Fibroblast of lung (primary cell): ENCODE results near the gene ZPR1. TPM values are rescaled to one million over a fixed set of nuclear protein-coding genes. Genes with fewer than 3 reads are reported as not detected.

ENCODE experiments used
- DNase-seq, 2 donors: peaks; one replicate each; pipeline versions ENCODE4 v3.0.0 to v3.0.0-alpha.2; 2010; ENCODE audit warnings: low read depth in 2 of 2
- H2AFZ ChIP-seq: 2 replicates; pipeline ENCODE4 v1.5.1; 2012; ENCODE audit warnings: low read length, control low read depth, inconsistent platforms
- H3K27ac ChIP-seq: 2 replicates; pipeline ENCODE4 v1.5.1; 2011; ENCODE audit warnings: low read length, control low read depth; ENCODE audit not compliant: insufficient read depth
- H3K27me3 ChIP-seq: 2 replicates; pipeline ENCODE4 v1.5.1; 2011; ENCODE audit warnings: mild to moderate bottlenecking, low read length; ENCODE audit not compliant: control insufficient read depth, insufficient read depth
- H3K36me3 ChIP-seq: 2 replicates; pipeline ENCODE4 v1.5.1; 2011; ENCODE audit warnings: low read length; ENCODE audit not compliant: control insufficient read depth, insufficient read depth
- H3K4me1 ChIP-seq: 2 replicates; pipeline ENCODE4 v1.5.1; 2011; ENCODE audit warnings: low read length; ENCODE audit not compliant: control insufficient read depth, insufficient read depth; ENCODE audit errors: extremely low read depth
- H3K4me2 ChIP-seq: 2 replicates; pipeline ENCODE4 v1.5.1; 2011; ENCODE audit warnings: low read length, control low read depth; ENCODE audit not compliant: insufficient read depth; ENCODE audit errors: extremely low read depth
- H3K4me3 ChIP-seq, 4 experiments: fragments of 200-600 bp in 1 of 4; sonication (generic) in 1 of 4; replicated peaks in 1 of 4; 2 replicates each; pipeline ENCODE4 v1.5.1; 2011 to 2016; ENCODE audit warnings: low read length in 4 of 4, low read depth in 3 of 4, mild to moderate bottlenecking in 3 of 4, control low read depth in 2 of 4, inconsistent platforms in 1 of 4, mixed read lengths in 1 of 4; ENCODE audit not compliant: insufficient read depth in 1 of 4; ENCODE audit errors: control extremely low read depth in 1 of 4
- H3K79me2 ChIP-seq: 2 replicates; pipeline ENCODE4 v1.5.1; 2012; ENCODE audit warnings: mild to moderate bottlenecking, low read length, inconsistent platforms; ENCODE audit not compliant: control insufficient read depth, insufficient read depth
- H3K9ac ChIP-seq: 2 replicates; pipeline ENCODE4 v1.5.1; 2011; ENCODE audit warnings: mild to moderate bottlenecking, low read length, control low read depth; ENCODE audit not compliant: insufficient read depth
- H3K9me3 ChIP-seq: 2 replicates; pipeline ENCODE4 v1.5.1; 2012; ENCODE audit warnings: low read depth, low read length; ENCODE audit not compliant: control insufficient read depth, insufficient read depth
- H4K20me1 ChIP-seq: 2 replicates; pipeline ENCODE4 v1.5.1; 2011; ENCODE audit warnings: low read length; ENCODE audit not compliant: control insufficient read depth, insufficient read depth; ENCODE audit errors: extremely low read depth
- CTCF ChIP-seq, 2 donors: IDR thresholded peaks in 1 of 2; conservative IDR thresholded peaks in 1 of 2; 1 replicate in 1 of 2; 2 replicates in 1 of 2; pipeline ENCODE4 v1.5.1; 2011 to 2012; ENCODE audit warnings: low read length in 2 of 2, control low read depth in 1 of 2, inconsistent platforms in 1 of 2, low read depth in 1 of 2, mild to moderate bottlenecking in 1 of 2
- EZH2 ChIP-seq: IDR thresholded peaks from 2 replicates; pipeline ENCODE4 v1.5.1; 2012; ENCODE audit warnings: low read length, control low read depth, mild to moderate bottlenecking; ENCODE audit errors: missing control alignments
- polyA plus RNA-seq, 2 donors: library from polyadenylated mRNA; depleted of rRNA in 1 of 2; stranded (reverse) in 1 of 2; unstranded in 1 of 2; fragments of >200 nt; gene quantifications; 2 replicates each; pipeline ENCODE4 v1.2.1, GENCODE V29; 2011 to 2012; ENCODE audit warnings: missing spikeins in 1 of 2
- total RNA-seq: library from RNA; depleted of rRNA; stranded (reverse); fragments of >200 nt; gene quantifications from 2 replicates; pipeline ENCODE4 v1.2.1, GENCODE V29; 2014

The ZPR1 gene
- total and polyA plus RNA-seq, 2 donors (not counting 1 experiment from before 2014, with no cell fraction given), result 28.4 to 56.4 TPM

- Histone ChIP-seq H3K4me2 (no peak overlapping the region), H3K27me3 (no peaks in the 10 kb centered on the region), H3K27ac (no peak overlapping the region), H3K79me2 (no peaks in the 10 kb centered on the region), H4K20me1 (no peaks in the 10 kb centered on the region), H3K9ac (no peak overlapping the region), H2AFZ (no peak overlapping the region), H3K4me3 (no peak overlapping the region), H3K36me3 (no peaks in the 10 kb centered on the region), H3K9me3 (no peaks in the 10 kb centered on the region), H3K4me1 (peaks cover 5% of the 10 kb centered on the region)
- no peak for DNase-seq
- TF ChIP-seq CTCF (conservative IDR thresholded peaks at IDR 0.05 in 1 of 2, IDR thresholded peaks at IDR 0.05 in 1 of 2; ENCODE audit: low read depth in 1 of 2, low read length in 2 of 2), result no peak
- no peak for TF ChIP-seq EZH2
Observed at GRCh38 chr11:116738975-116739374, 48.8 kb downstream of the ZPR1 start.

- Histone ChIP-seq H3K27ac (no peak overlapping the region), H4K20me1 (no peaks in the 10 kb centered on the region), H3K27me3 (peaks cover 2% of the 10 kb centered on the region), H3K79me2 (no peaks in the 10 kb centered on the region), H2AFZ (no peak overlapping the region), H3K4me1 (no peaks in the 10 kb centered on the region), H3K9me3 (no peaks in the 10 kb centered on the region), H3K36me3 (no peaks in the 10 kb centered on the region), H3K4me2 (no peak overlapping the region), H3K4me3 (no peak overlapping the region), H3K9ac (no peak overlapping the region)
- DNase-seq, result no peak
- no peak for TF ChIP-seq CTCF (conservative IDR thresholded peaks at IDR 0.05 in 1 of 2, IDR thresholded peaks at IDR 0.05 in 1 of 2; ENCODE audit: low read depth in 1 of 2, low read length in 2 of 2)
- no peak for TF ChIP-seq EZH2
Observed at GRCh38 chr11:116736763-116737162, 51.1 kb downstream of the ZPR1 start.

GRCh38 chr11:116733969-116734508 is 53.8 kb downstream of the ZPR1 start:
- H3K9me3 ChIP-seq, result no peaks in the 10 kb centered on the region
- H2AFZ ChIP-seq, result no peak overlapping the region
- H3K36me3 ChIP-seq, result no peaks in the 10 kb centered on the region
- no peak overlapping the region for H3K9ac ChIP-seq
- H3K4me3 ChIP-seq, result no peak overlapping the region
- DNase-seq, result no peak
- H3K4me2 ChIP-seq, result no peak overlapping the region
- H3K4me1 ChIP-seq, result no peaks in the 10 kb centered on the region
- H3K27ac ChIP-seq, result no peak overlapping the region
- H3K79me2 ChIP-seq, result no peaks in the 10 kb centered on the region
- peaks cover 11% of the 10 kb centered on the region for H3K27me3 ChIP-seq
- no peaks in the 10 kb centered on the region for H4K20me1 ChIP-seq
- TF ChIP-seq CTCF (conservative IDR thresholded peaks at IDR 0.05 in 1 of 2, IDR thresholded peaks at IDR 0.05 in 1 of 2; ENCODE audit: low read depth in 1 of 2, low read length in 2 of 2) (no peak), EZH2 (no peak)
